A673 (cell line): ENCODE results near the gene CPEB2.

Experiments
- CTCF ChIP-seq: fragments of 300-800, 200-600 bp; sonication (generic); conservative IDR thresholded peaks from 2 replicates; pipeline ENCODE4 v1.5.1; 2017; ENCODE audit warnings: low read depth, mild to moderate bottlenecking, antibody characterized with exemption, low read length, moderate library complexity, mixed read lengths
- EZH2 ChIP-seq: fragments of 200-600 bp; sonication (generic); IDR thresholded peaks from 2 replicates; pipeline ENCODE4 v1.6.1; 2017; ENCODE audit warnings: borderline replicate concordance, low read depth, mild to moderate bottlenecking, mixed read lengths, antibody characterized with exemption, low read length; ENCODE audit not compliant: poor library complexity, severe bottlenecking

- TF ChIP-seq CTCF (no peak), EZH2 (no peak)
Observed at GRCh38 chr4:15060213-15060612, 57.9 kb downstream of the CPEB2 start.
